DMS 273 treated with DMSO at 0.1 percent for 48 hours (cell line): Measurements from ENCODE around the gene ERBB2.
"Not testable (repeated sequence)": the region's sequence is repeated elsewhere in the genome, so short reads cannot be mapped to it uniquely, and the experiment has no call there.

Source experiments
- DNase-seq: peaks from one replicate; lab custom pipeline; 2025; lab: John Stamatoyannopoulos, UW

Gene ERBB2

GRCh38 chr17:39678340-39679116, 21.3 kb upstream of the ERBB2 start:
- no peak for DNase-seq

DNA sequence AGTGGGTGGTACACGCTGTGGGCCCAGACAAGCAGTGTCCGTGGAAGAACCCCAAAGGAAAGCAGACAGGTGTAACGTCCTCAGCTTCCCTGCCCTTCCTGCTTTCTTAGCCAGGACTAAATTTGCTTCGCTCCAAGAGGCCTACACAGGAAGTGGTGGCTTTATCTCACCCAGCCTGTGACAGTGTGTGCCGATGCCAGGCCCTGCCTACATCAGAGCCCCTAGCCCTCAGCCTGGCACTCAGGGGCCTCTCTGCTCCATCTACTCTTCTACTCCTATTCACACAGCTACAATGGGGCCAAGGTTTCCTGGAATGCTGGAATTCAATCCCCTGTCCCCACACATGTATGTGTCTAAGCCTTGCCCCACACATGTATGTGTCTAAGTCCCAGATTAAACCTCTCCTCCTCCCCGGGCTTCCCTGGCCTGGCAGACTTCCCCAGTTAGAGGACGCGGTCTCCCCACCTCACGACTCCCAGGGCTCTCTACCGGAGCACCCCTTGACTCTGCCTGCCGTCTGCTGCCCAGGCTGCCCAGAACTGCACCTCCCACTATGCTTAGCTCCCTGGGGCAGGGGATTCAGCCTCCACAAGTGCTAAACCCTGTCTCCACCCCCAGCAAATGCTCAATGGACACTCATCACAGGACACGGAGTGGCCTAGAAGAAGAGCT, 20.2 kb upstream of the ERBB2 start:
- no peak for DNase-seq

GRCh38 chr17:39683295-39683939, 16.4 kb upstream of the ERBB2 start:
- no peak for DNase-seq

- no peak for DNase-seq
These were observed 15.3 kb upstream of the ERBB2 start for GRCh38 chr17:39684369-39685192.

DNA sequence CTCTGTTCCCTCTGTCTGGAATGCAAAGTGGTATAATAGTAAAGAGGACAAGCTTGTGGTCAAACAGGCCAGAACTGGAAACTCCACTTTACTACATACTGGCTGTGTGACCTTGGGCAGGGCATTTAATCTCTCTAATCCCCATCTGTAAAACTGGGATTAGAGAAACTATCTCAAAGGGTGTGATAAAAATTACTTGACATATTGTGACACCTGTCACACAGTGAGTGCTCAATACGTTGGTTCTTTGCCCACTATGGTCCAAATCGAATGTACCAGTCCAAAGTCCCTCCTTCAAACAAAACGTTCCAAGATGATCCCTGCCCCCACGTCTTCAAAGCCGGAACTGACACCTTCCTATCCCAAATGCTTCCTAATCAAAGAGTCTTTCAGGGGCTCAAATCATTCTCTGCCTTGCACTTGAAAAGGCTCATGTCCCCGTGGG, 12.7 kb upstream of the ERBB2 start:
- DNase-seq, result no peak

DNA sequence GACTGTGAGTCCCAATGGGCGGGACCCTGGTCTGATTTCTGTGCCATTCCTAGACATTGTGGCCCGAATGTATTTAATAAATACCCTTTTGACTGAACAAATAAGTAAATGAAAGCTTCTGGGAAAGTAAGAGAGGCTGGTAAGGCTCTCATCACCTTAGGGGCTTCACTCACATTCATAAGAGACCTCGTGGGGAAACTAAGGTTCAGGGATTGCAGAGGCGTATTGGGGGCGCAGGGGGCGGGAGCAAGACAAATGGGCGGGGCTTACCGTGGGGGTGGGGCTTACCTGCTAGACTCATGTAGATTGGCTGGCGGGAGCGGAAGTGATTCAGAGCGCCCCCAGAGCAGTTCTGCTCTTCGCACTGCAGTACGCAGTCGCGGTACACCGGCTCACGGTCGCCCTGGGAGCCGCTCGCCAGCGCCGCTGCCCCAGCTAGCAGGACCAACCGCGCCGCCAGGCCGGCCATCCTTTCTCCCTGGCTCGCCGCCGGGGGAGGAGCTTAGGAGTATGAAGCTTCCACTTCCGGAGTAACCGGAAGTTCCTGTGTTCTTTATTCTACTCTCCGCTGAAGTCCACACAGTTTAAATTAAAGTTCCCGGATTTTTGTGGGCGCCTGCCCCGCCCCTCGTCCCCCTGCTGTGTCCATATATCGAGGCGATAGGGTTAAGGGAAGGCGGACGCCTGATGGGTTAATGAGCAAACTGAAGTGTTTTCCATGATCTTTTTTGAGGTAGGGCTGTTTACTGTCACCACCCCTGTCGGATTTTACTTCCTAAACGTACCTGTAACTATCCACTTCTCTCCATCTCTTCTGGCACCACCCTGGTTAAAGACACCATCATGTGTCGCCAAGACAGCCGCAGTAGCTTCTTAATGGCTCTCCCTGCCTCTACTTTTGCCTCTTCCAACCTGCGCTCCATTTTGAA, 12.1 kb upstream of the ERBB2 start, which contains the start of gene PGAP3:
Gene PGAP3 (minus strand): TSS at position 512 of the 929 bp plus-strand sequence. CDS start 43 bp downstream, at position 469.
- peak; percentile 81 for DNase-seq

GRCh38 chr17:39688475-39688835, 11.4 kb upstream of the ERBB2 start:
- no peak for DNase-seq

- no peak for DNase-seq
These were observed 10.9 kb upstream of the ERBB2 start for GRCh38 chr17:39688945-39689344.

- no peak for DNase-seq
These were observed 5.3 kb upstream of the ERBB2 start for GRCh38 chr17:39694593-39694992.

DNA sequence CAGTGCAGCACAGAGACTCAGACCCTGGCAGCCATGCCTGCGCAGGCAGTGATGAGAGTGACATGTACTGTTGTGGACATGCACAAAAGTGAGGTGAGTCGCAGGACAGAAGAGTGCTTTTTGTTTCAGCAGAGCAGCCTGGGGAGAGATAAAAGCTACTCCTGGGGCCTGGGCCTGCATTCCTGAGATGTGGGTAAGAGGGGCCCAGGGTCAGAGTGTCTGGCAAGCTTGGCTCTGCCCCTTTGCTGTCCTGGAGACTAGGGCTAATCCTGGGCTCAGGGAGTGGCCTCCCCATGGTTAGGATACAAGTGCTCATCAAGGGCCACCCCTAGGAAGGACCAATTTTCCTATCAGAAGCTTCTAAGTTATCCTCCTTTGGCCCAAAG, 4.8 kb upstream of the ERBB2 start:
- no peak for DNase-seq

DNA sequence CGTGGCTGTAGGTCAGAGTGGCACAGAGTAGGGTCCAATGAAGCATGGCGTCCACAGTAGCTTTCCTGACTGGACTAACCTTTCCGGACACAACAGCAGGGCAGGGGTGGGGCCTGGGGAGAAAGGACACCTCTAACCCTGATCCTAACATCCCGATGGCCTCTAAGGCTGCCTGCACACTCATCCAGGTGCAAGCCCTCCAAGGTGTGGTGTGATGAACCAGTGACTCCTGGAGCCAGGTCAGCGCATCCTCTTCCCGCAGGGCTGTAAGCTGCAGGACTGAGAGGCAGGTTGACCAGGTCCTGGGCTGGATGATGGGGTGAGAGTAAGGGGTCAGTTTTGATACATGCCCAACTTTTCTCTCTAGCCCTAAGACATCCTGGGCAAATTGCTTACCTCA, 3.1 kb upstream of the ERBB2 start:
- DNase-seq, result no peak

GRCh38 chr17:39697961-39698360, 1.9 kb upstream of the ERBB2 start:
- DNase-seq, result no peak

DNA sequence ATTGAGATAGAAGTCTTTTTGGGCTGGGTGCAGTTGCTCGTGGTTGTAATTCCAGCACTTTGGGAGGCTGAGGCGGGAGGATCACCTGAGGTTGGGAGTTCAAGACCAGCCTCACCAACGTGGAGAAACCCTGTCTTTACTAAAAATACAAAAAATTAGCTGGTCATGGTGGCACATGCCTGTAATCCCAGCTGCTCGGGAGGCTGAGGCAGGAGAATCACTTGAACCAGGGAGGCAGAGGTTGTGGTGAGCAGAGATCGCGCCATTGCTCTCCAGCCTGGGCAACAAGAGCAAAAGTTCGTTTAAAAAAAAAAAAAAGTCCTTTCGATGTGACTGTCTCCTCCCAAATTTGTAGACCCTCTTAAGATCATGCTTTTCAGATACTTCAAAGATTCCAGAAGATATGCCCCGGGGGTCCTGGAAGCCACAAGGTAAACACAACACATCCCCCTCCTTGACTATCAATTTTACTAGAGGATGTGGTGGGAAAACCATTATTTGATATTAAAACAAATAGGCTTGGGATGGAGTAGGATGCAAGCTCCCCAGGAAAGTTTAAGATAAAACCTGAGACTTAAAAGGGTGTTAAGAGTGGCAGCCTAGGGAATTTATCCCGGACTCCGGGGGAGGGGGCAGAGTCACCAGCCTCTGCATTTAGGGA, 577 bp upstream of the ERBB2 start:
- not testable (repeated sequence) for DNase-seq

- DNase-seq, result no peak
These were observed 504 bp downstream of the ERBB2 start for GRCh38 chr17:39700148-39700987.

- no peak for DNase-seq
These were observed 1.3 kb downstream of the ERBB2 start for GRCh38 chr17:39701012-39701783.

DNA sequence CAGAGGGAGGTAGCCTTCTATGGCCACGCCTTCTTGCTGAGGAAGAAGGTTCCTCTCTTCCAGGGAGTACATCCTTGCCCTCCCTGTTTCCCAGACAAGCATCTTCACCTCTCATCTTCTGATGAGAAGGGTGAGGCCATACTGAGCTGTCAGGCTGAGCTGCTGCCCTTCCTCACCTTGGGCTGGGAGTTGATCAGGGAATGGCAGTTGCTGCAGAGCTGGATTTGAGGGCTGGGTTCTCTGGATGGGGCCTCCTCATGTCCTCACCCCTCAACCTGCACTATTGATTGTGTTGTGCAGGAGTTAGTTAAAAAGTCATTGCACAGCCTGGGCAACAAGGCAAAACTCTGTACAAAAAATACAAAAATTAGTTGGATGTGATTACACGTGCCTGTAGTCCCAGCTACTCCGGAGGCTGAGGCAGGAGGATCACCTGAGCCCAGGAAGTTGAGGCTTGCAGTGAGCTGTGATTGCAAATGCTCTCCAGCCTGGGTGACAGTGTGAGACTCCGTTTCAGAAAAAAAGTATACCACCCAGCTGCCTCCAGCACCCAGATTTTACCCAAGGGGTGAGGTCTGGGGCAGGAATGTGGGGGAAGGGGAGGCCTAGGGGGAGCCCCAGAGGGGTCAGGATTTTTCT, 2.0 kb downstream of the ERBB2 start:
- no peak for DNase-seq

- no peak for DNase-seq
These were observed 3.3 kb downstream of the ERBB2 start for GRCh38 chr17:39702901-39703893.
